Nephron progenitor cell (in vitro differentiated cells): Measurements from ENCODE around the gene RASD1.

Experiments
- DNase-seq: peaks from one replicate; pipeline ENCODE4 v3.0.0; 2021
- H3K27ac Mint-ChIP-seq: 2 replicates; pipeline ENCODE4 v1.8.0; 2021; ENCODE audit warnings: mild to moderate bottlenecking, moderate library complexity, mixed read lengths
- H3K27me3 Mint-ChIP-seq: 2 replicates; pipeline ENCODE4 v1.8.0; 2021; ENCODE audit warnings: mild to moderate bottlenecking, low read depth, mixed read lengths; ENCODE audit not compliant: poor library complexity
- H3K36me3 Mint-ChIP-seq: 2 replicates; pipeline ENCODE4 v1.8.0; 2021; ENCODE audit warnings: low read depth, mixed read lengths
- H3K4me1 Mint-ChIP-seq: 2 replicates; pipeline ENCODE4 v1.8.0; 2021; ENCODE audit warnings: mixed read lengths
- H3K4me3 Mint-ChIP-seq: 2 replicates; pipeline ENCODE4 v1.8.0; 2021; ENCODE audit warnings: mild to moderate bottlenecking, moderate library complexity, mixed read lengths
- H3K9me3 Mint-ChIP-seq: 2 replicates; pipeline ENCODE4 v1.8.0; 2021; ENCODE audit warnings: mild to moderate bottlenecking, moderate library complexity, mixed read lengths
- TF ChIP-seq, protein P1 (sequence below): fragments of 200-600 bp; sonication (generic); IDR thresholded peaks from 2 replicates; pipeline ENCODE4 v1.5.0; 2021; ENCODE audit warnings: antibody characterized with exemption

RASD1 gene

DNA sequence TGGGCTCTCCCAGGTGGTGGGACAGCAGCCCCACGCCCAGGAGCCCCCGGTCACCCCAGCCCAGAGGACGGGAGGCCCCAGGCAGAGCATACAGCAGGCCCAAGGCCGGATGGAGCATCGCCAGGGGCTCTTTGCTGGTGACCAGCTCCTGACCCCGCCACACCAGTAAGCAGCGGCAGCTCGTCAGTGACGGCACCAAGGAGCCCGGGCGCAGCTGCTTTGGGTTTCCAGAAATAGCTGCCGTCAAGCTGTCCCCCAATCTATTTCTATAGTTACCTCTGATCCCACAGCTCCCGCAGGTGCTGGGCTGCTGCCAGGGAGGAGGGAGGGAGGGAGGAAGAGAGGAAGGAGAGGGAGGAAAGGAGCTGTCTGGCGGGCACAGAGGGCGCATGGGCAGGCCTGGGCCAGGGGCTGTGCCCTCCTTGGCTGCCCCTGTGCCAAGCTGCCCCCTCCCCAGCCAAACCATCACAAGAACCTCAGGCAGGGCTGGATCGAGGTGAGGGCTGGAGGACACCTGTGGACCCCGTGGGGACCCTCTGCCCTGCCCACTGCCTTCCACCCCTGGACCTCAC is 10.8 kb upstream of the RASD1 start:
- TF ChIP-seq, protein P1, sequence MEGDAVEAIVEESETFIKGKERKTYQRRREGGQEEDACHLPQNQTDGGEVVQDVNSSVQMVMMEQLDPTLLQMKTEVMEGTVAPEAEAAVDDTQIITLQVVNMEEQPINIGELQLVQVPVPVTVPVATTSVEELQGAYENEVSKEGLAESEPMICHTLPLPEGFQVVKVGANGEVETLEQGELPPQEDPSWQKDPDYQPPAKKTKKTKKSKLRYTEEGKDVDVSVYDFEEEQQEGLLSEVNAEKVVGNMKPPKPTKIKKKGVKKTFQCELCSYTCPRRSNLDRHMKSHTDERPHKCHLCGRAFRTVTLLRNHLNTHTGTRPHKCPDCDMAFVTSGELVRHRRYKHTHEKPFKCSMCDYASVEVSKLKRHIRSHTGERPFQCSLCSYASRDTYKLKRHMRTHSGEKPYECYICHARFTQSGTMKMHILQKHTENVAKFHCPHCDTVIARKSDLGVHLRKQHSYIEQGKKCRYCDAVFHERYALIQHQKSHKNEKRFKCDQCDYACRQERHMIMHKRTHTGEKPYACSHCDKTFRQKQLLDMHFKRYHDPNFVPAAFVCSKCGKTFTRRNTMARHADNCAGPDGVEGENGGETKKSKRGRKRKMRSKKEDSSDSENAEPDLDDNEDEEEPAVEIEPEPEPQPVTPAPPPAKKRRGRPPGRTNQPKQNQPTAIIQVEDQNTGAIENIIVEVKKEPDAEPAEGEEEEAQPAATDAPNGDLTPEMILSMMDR = no peak
- Mint-ChIP-seq H3K27me3 (peaks cover 3% of the 10 kb centered on the region), H3K27ac (no peak overlapping the region), H3K9me3 (no peaks in the 10 kb centered on the region), H3K36me3 (no peaks in the 10 kb centered on the region), H3K4me1 (peaks cover 18% of the 10 kb centered on the region), H3K4me3 (no peak overlapping the region)
- DNase-seq = no peak

DNA sequence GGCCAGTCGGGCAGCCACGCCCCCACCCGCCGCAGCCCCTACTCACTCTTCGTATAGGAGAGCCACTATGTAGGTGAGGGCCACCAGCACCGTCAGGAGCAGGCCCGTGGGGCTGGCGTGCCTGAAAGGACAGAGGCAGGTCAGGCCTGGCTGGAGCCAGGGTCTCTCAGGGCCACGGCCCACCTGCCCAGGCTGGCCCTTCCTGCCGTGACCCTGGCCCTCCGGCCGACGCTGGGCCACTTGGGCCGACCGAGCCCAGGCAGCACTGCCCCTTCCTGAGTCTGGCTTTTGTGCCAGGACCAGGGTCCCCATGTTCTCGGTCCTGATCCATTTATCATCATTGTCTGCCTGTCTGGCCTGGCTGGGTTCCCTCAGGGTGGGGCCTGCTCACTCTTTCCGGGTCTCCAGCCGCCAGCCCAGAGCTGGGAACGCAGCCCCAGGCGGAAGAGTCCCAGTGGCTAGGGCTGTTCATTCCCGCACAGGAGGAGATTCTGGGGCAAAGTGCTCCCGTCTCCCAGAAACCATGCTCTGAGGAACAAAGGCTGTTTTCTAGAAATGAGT is 10.1 kb upstream of the RASD1 start:
- H3K27me3 Mint-ChIP-seq = peaks cover 10% of the 10 kb centered on the region
- TF ChIP-seq, protein P1 = no peak
- no peaks in the 10 kb centered on the region for H3K36me3 Mint-ChIP-seq
- no peak overlapping the region for H3K4me3 Mint-ChIP-seq
- H3K4me1 Mint-ChIP-seq = peaks cover 17% of the 10 kb centered on the region
- no peaks in the 10 kb centered on the region for H3K9me3 Mint-ChIP-seq
- no peak for DNase-seq
- no peak overlapping the region for H3K27ac Mint-ChIP-seq

DNA sequence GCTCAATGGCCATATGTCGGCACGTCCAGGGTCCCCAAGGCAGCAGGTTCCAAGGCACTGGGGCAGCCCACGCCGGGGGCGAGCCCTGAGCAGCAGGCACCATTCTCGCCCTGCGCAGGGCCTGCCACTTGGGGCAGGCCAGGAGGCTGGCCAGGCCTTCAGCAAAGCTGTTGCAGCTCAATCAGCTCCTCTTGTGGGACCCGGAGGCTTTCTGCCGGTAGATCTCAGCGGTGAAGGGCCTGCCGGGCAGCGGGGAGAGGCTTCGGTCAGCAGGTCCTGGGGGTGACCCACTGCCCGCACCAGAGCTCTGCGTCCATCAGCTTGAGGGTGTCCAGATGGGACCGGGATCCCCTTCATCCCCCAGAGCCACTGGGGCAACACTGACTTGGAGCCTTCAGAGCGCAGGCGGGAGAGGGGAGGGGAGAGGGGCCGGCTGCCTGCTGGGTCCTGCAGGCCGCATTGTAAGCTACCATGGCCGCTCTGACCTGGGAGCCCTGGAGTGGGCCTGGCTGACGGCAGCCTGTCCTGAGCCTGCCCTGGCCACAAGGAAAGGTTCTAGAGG is 9.5 kb upstream of the RASD1 start:
- Mint-ChIP-seq H3K27ac (no peak overlapping the region), H3K27me3 (peaks cover 15% of the 10 kb centered on the region), H3K9me3 (no peaks in the 10 kb centered on the region), H3K4me3 (no peak overlapping the region), H3K36me3 (no peaks in the 10 kb centered on the region), H3K4me1 (peaks cover 17% of the 10 kb centered on the region)
- TF ChIP-seq, protein P1 = no peak
- no peak for DNase-seq

DNA sequence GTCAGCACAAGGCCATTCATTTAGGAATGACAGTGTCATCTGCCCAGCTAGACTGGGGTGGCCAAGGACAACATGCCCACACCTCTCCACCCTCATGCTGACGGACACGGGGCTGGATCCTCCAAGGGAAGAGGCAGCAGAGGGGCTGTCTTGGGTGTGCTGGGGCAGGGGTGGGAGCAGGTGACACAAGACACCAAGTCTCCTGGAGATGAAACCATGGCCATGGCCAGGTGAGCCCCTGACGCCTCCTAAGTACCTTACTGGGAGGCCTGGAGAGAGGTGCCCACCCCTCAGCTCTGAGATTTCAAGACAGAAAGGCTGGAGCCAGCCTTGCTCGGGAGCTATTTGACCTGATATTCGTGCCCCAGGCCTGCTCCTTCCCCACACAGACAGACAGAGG is 9.0 kb upstream of the RASD1 start:
- Mint-ChIP-seq H3K36me3 (no peaks in the 10 kb centered on the region), H3K27ac (no peak overlapping the region), H3K27me3 (peaks cover 17% of the 10 kb centered on the region), H3K9me3 (no peaks in the 10 kb centered on the region), H3K4me3 (no peak overlapping the region), H3K4me1 (peaks cover 16% of the 10 kb centered on the region)
- TF ChIP-seq, protein P1 = no peak
- DNase-seq = no peak

DNA sequence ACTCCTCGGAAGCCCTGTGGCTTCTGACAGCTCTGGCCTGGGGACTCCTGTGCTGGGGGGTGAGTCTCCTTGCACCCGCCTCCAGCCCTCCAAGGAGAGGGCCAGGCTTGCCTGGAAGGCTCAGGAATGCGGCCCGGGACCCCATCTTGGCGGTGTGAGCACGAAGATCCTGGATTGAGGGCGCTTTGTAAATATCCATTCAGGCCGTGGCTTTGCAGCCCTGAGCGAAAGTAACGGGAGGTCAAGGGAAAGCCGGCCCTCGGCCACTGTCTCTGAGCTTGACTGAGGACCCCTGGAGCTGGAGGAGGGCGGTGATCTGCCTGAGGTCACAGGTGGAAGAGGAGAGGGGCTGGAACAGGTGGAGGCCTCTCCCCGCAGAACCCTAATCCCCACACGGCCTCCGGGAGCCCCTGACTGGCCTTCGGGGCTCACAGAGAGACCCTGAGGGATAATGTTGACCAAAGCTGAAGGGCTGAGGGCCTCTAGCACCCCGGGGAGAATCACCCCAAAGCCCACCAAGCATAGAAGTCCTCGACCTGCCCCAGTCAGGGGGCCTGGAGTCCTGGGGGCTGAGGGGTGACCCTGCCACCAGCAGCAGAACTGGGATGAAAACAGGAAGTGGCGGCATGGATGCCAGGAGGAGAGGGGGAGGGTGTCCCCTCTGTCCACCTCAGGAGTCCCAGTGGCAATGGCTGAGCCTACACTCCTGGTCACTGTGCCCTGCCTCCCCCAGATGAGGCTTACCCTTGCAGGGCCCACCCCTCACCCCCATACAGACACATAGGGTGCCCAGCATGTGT is 8.3 kb upstream of the RASD1 start:
- no peak for DNase-seq
- Mint-ChIP-seq H3K27me3 (peaks cover 17% of the 10 kb centered on the region), H3K27ac (no peak overlapping the region), H3K9me3 (no peaks in the 10 kb centered on the region), H3K4me3 (no peak overlapping the region), H3K36me3 (no peaks in the 10 kb centered on the region), H3K4me1 (peaks cover 11% of the 10 kb centered on the region)
- TF ChIP-seq, protein P1 = no peak
